Spleen (tissue), 11 donors: ENCODE measurements around the gene CCDC78. TPM values are rescaled to one million over a fixed set of nuclear protein-coding genes. Genes with fewer than 3 reads are reported as not detected.

Experiments
- DNase-seq: peaks from one replicate; pipeline ENCODE4 v3.0.0-alpha.2; 2020
- H3K27ac ChIP-seq, 8 donors: fragments of 200-600 bp; sonication (generic) in 7 of 8; 1 replicate in 4 of 8; 2 replicates in 4 of 8; pipeline versions ENCODE4 v1.5.0 to v1.8.0; 2016 to 2021; ENCODE audit warnings: inconsistent platforms in 4 of 8, mild to moderate bottlenecking in 4 of 8, moderate library complexity in 1 of 8
- H3K27me3 ChIP-seq, 7 donors: fragments of 200-600 bp; sonication (generic) in 6 of 7; replicated peaks in 1 of 7; 1 replicate in 4 of 7; 2 replicates in 3 of 7; pipeline versions ENCODE4 v1.5.0 to v1.8.0; 2016 to 2021; ENCODE audit warnings: inconsistent platforms in 3 of 7, mild to moderate bottlenecking in 1 of 7
- H3K36me3 ChIP-seq, 6 donors: fragments of 200-600 bp; sonication (generic) in 5 of 6; 1 replicate in 4 of 6; 2 replicates in 2 of 6; pipeline versions ENCODE4 v1.5.0 to v1.8.0; 2016 to 2021; ENCODE audit warnings: inconsistent platforms in 2 of 6
- H3K4me1 ChIP-seq, 6 donors: fragments of 200-600 bp; sonication (generic) in 5 of 6; 1 replicate in 3 of 6; 2 replicates in 3 of 6; pipeline versions ENCODE4 v1.5.0 to v1.8.0; 2016 to 2021; ENCODE audit warnings: inconsistent platforms in 3 of 6
- H3K4me3 ChIP-seq, 8 donors: fragments of 200-600 bp; sonication (generic) in 7 of 8; 1 replicate in 4 of 8; 2 replicates in 4 of 8; pipeline versions ENCODE4 v1.5.0 to v1.8.0; 2016 to 2021; ENCODE audit warnings: inconsistent platforms in 4 of 8, mild to moderate bottlenecking in 4 of 8, moderate library complexity in 2 of 8
- H3K9me3 ChIP-seq, 8 donors: fragments of 200-600 bp; sonication (generic) in 7 of 8; 1 replicate in 4 of 8; 2 replicates in 4 of 8; pipeline versions ENCODE4 v1.5.0 to v1.8.0; 2016 to 2021; ENCODE audit warnings: inconsistent platforms in 4 of 8
- CTCF ChIP-seq, 11 experiments: fragments of 200-600 bp in 7 of 11; fragments of 450-650 bp in 4 of 11; sonication (generic) in 4 of 11; IDR thresholded peaks in 8 of 11; conservative IDR thresholded peaks in 3 of 11; 1 replicate in 7 of 11; 2 replicates in 4 of 11; pipeline versions ENCODE4 v1.4.0 to v1.8.0; 2016 to 2021; ENCODE audit warnings: antibody characterized with exemption in 11 of 11, inconsistent platforms in 4 of 11, mild to moderate bottlenecking in 1 of 11
- POLR2A ChIP-seq, 3 donors: fragments of 450-650 bp; IDR thresholded peaks; one replicate each; pipeline ENCODE4 v1.5.1; 2017; ENCODE audit warnings: antibody characterized with exemption in 3 of 3, mild to moderate bottlenecking in 1 of 3
- POLR2AphosphoS5 ChIP-seq, 3 donors: sonication (generic); formaldehyde crosslinking; IDR thresholded peaks; one replicate each; pipeline ENCODE4 v1.5.1; 2017; ENCODE audit warnings: antibody characterized with exemption in 3 of 3
- WGBS, 5 donors: extraction: QIAGEN DNeasy Blood & Tissue Kit in 3 of 5; methylation state at CpG; one replicate each; pipeline versions ENCODE4 v1.1.5 to v1.1.7; 2013 to 2018; 5-methylcytosine and 5-hydroxymethylcytosine counted together
- intact Hi-C: fragments of 100-400 bp; cut with DNase I; formaldehyde crosslinking; loops from one replicate; pipeline ENCODE4 v1.15.0; 2023; ENCODE audit warnings: low total_unique reads
- polyA plus RNA-seq, 3 donors: library from polyadenylated mRNA; stranded (reverse); fragments of 200-250 nt; gene quantifications; one replicate each; pipeline ENCODE4 v1.2.1, GENCODE V29; 2013
- total RNA-seq, 7 donors: library from RNA; depleted of rRNA in 3 of 7; stranded (reverse); fragments of >200 nt in 3 of 7; fragmentation: NEBNext Ultra II Directional in 4 of 7; extraction: Animal tissue kit (Norgen Biotek cat#: 25700) in 4 of 7; gene quantifications; one replicate each; pipeline versions ENCODE4 v1.1.0 to v1.2.1, GENCODE V29; 2016 to 2021
- donor health status: healthy with polysubstance abuse.
- donor health status: DM: no; HTN: no; CAD: no; lungs with moderate emphysema.
- donor health status: DM: no; HTN: no; CAD: no.
- donor health status: Bipolar disorder and iron deficiency.
- donor health status: healthy.
- donor health status: DM: no; HTN: no; CAD: no.
- donor health status: DM: yes; HTN: yes; CAD: no.

The CCDC78 gene
- total and polyA plus RNA-seq, 10 donors = 2.9 to 23.7 (median 7.2) TPM

GRCh38 chr16:710500-711075 lies 15.7 kb downstream of the CCDC78 start:
- TF ChIP-seq CTCF (IDR thresholded peaks at IDR 0.05 in 8 of 11, conservative IDR thresholded peaks at IDR 0.05 in 3 of 11) = no peak
- TF ChIP-seq POLR2A (IDR thresholded peaks at IDR 0.05) = no peak
- no peak for TF ChIP-seq POLR2AphosphoS5 (IDR thresholded peaks at IDR 0.05)
- no peak for DNase-seq
- Histone ChIP-seq H3K4me1 (peaks cover 4 to 46% (median 27%) of the 10 kb centered on the region in 6 donors), H3K36me3 (no peaks in the 10 kb centered on the region), H3K4me3 (no peak overlapping the region), H3K27me3 (peaks cover 8 to 98% (median 57%) of the 10 kb centered on the region in 7 donors), H3K27ac (no peak overlapping the region), H3K9me3 (no peaks in the 10 kb centered on the region)
- intact Hi-C loops = loop anchor here (5.0 kb wide), 1 partner anchor 77 kb away; the partner anchor contains the start of genes CHTF18 and RPUSD1
- WGBS, 5 donors = 62 to 71% (median 69%) methylated on average over 14 to 21 of the region's 21 CpGs

- H3K36me3 ChIP-seq = no peaks in the 10 kb centered on the region
- H3K9me3 ChIP-seq = no peaks in the 10 kb centered on the region
- no peak for DNase-seq
- 35 to 40% (median 38%) methylated on average over 22 to 30 of the region's 30 CpGs for WGBS, 5 donors
- TF ChIP-seq POLR2A (IDR thresholded peaks at IDR 0.05) (no peak), CTCF (IDR thresholded peaks at IDR 0.05 in 8 of 11, conservative IDR thresholded peaks at IDR 0.05 in 3 of 11) (no peak), POLR2AphosphoS5 (IDR thresholded peaks at IDR 0.05) (no peak)
- peaks cover 8 to 100% (median 63%) of the 10 kb centered on the region in 7 donors for H3K27me3 ChIP-seq
- no peak overlapping the region for H3K27ac ChIP-seq
- H3K4me3 ChIP-seq = no peak overlapping the region
- H3K4me1 ChIP-seq = peaks cover 4 to 46% (median 26%) of the 10 kb centered on the region in 6 donors
- intact Hi-C loops = loop anchor here (5.0 kb wide), 1 partner anchor 77 kb away; the partner anchor contains the start of genes CHTF18 and RPUSD1
These were observed 16.4 kb downstream of the CCDC78 start for GRCh38 chr16:709566-710499.

GRCh38 chr16:708959-709358 lies 17.3 kb downstream of the CCDC78 start:
- DNase-seq = no peak
- H3K4me1 ChIP-seq = peaks cover 0 to 42% (median 17%) of the 10 kb centered on the region in 6 donors
- TF ChIP-seq CTCF (IDR thresholded peaks at IDR 0.05 in 8 of 11, conservative IDR thresholded peaks at IDR 0.05 in 3 of 11) = no peak
- TF ChIP-seq POLR2AphosphoS5 (IDR thresholded peaks at IDR 0.05) = no peak
- TF ChIP-seq POLR2A (IDR thresholded peaks at IDR 0.05) = no peak
- no peaks in the 10 kb centered on the region for H3K36me3 ChIP-seq
- intact Hi-C loops = no loop called here
- H3K27me3 ChIP-seq = peaks cover 8 to 100% (median 72%) of the 10 kb centered on the region in 7 donors
- H3K9me3 ChIP-seq = no peaks in the 10 kb centered on the region
- H3K27ac ChIP-seq = no peak overlapping the region
- 67 to 90% (median 80%) methylated on average over 3 to 4 of the region's 4 CpGs for WGBS, 5 donors
- no peak overlapping the region for H3K4me3 ChIP-seq

- WGBS, 5 donors = 51 to 59% (median 56%) methylated on average over 3 of the region's 3 CpGs
- Histone ChIP-seq H3K9me3 (no peaks in the 10 kb centered on the region), H3K27me3 (peaks cover 8 to 100% (median 81%) of the 10 kb centered on the region in 7 donors), H3K27ac (no peak overlapping the region), H3K36me3 (no peaks in the 10 kb centered on the region), H3K4me3 (no peak overlapping the region), H3K4me1 (peaks cover 0 to 37% (median 16%) of the 10 kb centered on the region in 6 donors)
- no peak for TF ChIP-seq POLR2AphosphoS5 (IDR thresholded peaks at IDR 0.05)
- DNase-seq = no peak
- intact Hi-C loops = no loop called here
These were observed 18.2 kb downstream of the CCDC78 start for GRCh38 chr16:708019-708418.
